HG02798 (cell line): ENCODE results near the gene PCDHB14.
"Not testable (repeated sequence)": the region's sequence is repeated elsewhere in the genome, so short reads cannot be mapped to it uniquely, and the experiment has no call there.

Experiments
- ATAC-seq: cut with Tn5 transposase; IDR thresholded peaks from one replicate; pipeline ENCODE4 v1.9.1; 2021; ENCODE audit warnings: mild to moderate bottlenecking; ENCODE audit not compliant: unreplicated experiment, poor library complexity

Gene PCDHB14

GRCh38 chr5:141223112-141223783, at the start of gene PCDHB14:
PCDHB14 (plus strand) TSS chr5:141223343; CDS start chr5:141223506, 163 bp downstream.
- no peak for ATAC-seq

DNA sequence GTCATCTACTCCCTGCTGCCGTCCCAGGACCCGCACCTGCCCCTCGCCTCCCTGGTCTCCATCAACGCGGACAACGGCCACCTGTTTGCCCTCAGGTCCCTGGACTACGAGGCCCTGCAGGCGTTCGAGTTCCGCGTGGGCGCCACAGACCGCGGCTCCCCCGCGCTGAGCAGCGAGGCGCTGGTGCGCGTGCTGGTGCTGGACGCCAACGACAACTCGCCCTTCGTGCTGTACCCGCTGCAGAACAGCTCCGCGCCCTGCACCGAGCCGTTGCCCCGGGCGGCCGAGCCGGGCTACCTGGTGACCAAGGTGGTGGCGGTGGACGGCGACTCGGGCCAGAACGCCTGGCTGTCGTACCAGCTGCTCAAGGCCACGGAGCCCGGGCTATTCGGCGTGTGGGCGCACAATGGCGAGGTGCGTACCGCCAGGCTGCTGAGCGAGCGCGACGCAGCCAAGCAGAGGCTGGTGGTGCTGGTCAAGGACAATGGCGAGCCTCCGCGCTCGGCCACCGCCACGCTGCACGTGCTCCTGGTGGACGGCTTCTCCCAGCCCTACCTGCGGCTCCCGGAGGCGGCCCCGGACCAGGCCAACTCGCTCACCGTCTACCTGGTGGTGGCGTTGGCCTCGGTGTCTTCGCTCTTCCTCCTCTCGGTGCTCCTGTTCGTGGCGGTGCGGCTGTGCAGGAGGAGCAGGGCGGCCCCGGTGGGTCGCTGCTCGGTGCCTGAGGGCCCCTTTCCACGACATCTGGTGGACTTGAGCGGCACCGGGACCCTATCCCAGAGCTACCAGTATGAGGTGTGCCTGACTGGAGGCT, 48.6 kb upstream of the PCDHB14 start:
- not testable (repeated sequence) for ATAC-seq

DNA sequence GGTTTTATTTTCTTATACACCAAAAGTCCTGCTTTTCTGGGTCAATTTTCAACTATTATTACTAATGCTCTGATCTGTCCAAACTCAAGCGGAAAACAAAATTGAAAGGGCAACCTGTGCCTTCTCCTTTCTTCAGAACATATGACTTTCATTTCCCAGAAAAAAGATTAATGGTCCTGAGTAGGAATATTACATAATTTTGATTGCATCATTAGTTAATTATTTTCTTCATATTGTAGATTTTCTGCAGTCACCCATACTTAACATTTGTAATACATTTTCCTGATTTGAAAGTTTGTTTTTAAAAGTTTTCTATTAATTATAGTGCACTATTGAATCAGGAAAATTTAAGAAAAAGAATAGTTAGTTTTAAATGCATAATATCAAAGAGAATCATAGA, 47.2 kb upstream of the PCDHB14 start:
- no peak for ATAC-seq

DNA sequence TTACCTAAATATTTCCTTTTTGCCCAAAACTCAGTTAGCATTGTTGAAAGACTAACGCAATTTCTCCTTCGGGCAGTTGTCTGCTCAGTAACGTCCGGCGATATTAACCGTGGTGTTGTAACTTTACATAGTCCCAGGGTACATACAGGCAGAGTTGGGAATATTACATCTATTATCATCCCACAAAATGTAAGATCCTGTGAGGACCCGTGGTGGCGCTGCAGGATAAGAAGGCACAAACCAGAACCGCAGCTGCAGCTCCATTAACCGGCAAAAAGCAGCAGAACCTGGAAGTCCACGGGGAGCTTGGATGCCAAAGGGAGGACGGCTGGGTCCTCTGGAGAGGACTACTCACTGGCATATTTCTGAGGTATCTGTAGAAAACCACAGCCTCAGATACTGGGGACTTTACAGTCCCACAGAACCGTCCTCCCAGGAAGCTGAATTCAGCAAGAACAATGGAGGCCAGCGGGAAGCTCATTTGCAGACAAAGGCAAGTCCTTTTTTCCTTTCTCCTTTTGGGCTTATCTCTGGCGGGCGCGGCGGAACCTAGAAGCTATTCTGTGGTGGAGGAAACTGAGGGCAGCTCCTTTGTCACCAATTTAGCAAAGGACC, 45.5 kb upstream of the PCDHB14 start, which contains the start of gene PCDHB8:
Gene PCDHB8, plus strand, starts transcription at position 214 of the 615 bp plus-strand sequence. Its CDS starts 245 bp downstream, at position 459.
- ATAC-seq: not testable (repeated sequence)

DNA sequence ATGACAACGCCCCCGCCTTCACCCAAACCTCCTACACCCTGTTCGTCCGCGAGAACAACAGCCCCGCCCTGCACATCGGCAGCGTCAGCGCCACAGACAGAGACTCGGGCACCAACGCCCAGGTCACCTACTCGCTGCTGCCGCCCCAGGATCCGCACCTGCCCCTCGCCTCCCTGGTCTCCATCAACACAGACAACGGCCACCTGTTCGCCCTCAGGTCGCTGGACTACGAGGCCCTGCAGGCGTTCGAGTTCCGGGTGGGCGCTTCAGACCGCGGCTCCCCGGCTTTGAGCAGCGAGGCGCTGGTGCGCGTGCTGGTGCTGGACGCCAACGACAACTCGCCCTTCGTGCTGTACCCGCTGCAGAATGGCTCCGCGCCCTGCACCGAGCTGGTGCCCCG, 43.8 kb upstream of the PCDHB14 start:
- not testable (repeated sequence) for ATAC-seq

- not testable (repeated sequence) for ATAC-seq
Measured at GRCh38 chr5:141179876-141180275, 43.3 kb upstream of the PCDHB14 start.

- ATAC-seq: no peak
Measured at GRCh38 chr5:141180313-141180712, 42.8 kb upstream of the PCDHB14 start.

- no peak for ATAC-seq
Measured at GRCh38 chr5:141182248-141182647, 40.9 kb upstream of the PCDHB14 start, which contains the start of gene PCDHB16. PCDHB16 (plus strand) TSS chr5:141182387; CDS start chr5:141182560, 173 bp downstream.

DNA sequence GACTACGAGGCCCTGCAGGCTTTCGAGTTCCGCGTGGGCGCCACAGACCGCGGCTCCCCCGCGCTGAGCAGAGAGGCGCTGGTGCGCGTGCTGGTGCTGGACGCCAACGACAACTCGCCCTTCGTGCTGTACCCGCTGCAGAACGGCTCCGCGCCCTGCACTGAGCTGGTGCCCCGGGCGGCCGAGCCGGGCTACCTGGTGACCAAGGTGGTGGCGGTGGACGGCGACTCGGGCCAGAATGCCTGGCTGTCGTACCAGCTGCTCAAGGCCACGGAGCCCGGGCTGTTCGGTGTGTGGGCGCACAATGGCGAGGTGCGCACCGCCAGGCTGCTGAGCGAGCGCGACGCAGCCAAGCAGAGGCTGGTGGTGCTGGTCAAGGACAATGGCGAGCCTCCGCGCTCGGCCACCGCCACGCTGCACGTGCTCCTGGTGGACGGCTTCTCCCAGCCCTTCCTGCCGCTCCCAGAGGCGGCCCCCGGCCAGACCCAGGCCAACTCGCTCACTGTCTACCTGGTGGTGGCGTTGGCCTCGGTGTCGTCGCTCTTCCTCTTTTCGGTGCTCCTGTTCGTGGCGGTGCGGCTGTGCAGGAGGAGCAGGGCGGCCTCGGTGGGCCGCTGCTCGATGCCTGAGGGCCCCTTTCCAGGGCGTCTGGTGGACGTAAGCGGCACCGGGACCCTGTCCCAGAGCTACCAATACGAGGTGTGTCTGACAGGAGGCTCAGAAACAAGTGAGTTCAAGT, 38.9 kb upstream of the PCDHB14 start:
- ATAC-seq: not testable (repeated sequence)

DNA sequence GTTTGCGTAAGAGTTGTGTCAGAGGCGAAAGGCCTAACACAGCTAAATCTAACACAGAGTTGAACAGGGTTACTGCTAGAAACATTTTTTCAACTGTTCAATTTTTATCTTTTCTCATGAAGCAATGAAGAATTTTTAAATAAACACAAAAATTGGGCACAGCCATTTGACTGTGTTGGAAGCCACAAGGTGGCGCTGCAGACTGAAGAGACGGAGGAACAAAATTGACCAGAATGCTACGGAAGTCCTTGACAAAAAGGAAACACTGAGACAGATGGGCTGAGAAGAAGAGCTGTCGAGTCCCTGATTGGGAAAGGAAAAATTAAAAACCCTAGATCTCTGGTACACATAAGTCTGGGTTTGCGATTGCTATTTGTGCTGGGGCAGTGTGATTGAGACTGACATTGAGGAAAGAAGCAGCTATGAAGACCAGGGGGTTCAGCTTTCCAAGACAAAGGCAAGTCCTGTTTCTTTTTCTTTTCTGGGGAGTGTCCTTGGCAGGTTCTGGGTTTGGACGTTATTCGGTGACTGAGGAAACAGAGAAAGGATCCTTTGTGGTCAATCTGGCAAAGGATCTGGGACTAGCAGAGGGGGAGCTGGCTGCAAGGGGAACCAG, 36.1 kb upstream of the PCDHB14 start, which contains the start of gene PCDHB9:
Gene PCDHB9, plus strand, starts transcription at position 265 of the 616 bp plus-strand sequence. Its CDS starts 158 bp downstream, at position 423.
- ATAC-seq: no peak

DNA sequence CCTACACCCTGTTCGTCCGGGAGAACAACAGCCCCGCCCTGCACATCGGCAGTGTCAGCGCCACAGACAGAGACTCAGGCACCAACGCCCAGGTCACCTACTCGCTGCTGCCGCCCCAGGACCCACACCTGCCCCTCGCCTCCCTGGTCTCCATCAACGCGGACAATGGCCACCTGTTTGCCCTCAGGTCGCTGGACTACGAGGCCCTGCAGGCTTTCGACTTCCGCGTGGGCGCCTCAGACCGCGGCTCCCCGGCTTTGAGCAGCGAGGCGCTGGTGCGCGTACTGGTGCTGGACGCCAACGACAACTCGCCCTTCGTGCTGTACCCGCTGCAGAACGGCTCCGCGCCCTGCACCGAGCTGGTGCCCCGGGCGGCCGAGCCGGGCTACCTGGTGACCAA, 34.5 kb upstream of the PCDHB14 start:
- ATAC-seq: not testable (repeated sequence)

DNA sequence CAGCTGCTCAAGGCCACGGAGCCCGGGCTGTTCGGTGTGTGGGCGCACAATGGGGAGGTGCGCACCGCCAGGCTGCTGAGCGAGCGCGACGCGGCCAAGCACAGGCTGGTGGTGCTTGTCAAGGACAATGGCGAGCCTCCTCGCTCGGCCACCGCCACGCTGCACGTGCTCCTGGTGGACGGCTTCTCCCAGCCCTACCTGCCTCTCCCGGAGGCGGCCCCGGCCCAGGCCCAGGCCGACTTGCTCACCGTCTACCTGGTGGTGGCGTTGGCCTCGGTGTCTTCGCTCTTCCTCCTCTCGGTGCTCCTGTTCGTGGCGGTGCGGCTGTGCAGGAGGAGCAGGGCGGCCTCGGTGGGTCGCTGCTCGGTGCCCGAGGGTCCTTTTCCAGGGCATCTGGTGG, 34.0 kb upstream of the PCDHB14 start:
- not testable (repeated sequence) for ATAC-seq

DNA sequence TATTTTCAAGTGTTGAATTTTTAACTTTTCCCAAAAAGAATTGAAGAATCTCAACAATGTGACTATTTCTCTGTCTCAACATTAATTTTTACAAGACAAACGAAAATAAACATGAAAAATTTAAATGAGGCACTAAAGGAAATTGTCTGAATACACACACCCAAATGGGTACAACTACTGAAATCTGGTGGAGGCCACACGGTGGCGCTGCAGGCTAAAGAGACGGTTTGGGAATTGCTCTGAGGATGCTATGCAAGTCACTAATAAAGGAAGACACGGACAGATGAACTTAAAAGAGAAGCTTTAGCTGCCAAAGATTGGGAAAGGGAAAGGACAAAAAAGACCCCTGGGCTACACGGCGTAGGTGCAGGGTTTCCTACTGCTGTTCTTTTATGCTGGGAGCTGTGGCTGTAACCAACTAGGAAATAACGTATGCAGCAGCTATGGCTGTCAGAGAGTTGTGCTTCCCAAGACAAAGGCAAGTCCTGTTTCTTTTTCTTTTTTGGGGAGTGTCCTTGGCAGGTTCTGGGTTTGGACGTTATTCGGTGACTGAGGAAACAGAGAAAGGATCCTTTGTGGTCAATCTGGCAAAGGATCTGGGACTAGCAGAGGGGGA, 30.9 kb upstream of the PCDHB14 start, which contains the start of gene PCDHB10:
Gene PCDHB10, plus strand, starts transcription at position 244 of the 616 bp plus-strand sequence. Its CDS starts 200 bp downstream, at position 444.
- ATAC-seq: no peak

DNA sequence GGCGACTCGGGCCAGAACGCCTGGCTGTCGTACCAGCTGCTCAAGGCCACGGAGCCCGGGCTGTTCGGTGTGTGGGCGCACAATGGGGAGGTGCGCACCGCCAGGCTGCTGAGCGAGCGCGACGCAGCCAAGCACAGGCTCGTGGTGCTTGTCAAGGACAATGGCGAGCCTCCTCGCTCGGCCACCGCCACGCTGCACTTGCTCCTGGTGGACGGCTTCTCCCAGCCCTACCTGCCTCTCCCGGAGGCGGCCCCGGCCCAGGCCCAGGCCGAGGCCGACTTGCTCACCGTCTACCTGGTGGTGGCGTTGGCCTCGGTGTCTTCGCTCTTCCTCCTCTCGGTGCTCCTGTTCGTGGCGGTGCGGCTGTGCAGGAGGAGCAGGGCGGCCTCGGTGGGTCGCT, 28.8 kb upstream of the PCDHB14 start:
- ATAC-seq: not testable (repeated sequence)

DNA sequence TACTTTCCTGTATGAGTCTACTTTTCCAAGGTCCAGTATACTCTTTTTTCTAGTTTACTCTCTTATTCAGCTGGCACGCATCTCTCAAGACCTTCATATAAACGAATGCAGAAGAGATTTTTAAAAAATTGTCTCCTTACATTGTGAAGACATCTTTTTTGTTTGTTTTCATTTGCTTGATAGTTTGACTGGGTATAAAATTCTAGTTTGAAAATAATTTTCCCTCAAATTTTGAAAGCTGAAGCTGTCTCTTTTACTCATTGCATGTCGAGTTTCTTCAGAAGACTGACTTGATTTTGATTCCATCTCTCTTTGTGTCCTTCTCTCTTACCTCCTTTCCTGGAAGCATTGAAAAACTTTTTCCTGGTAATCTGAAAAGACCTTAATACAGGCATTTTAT, 26.8 kb upstream of the PCDHB14 start:
- ATAC-seq: no peak

- ATAC-seq: no peak
Measured at GRCh38 chr5:141199359-141200235, 23.5 kb upstream of the PCDHB14 start, which contains the start of gene PCDHB11. PCDHB11 (plus strand) TSS chr5:141199627; CDS start chr5:141199775, 148 bp downstream.

DNA sequence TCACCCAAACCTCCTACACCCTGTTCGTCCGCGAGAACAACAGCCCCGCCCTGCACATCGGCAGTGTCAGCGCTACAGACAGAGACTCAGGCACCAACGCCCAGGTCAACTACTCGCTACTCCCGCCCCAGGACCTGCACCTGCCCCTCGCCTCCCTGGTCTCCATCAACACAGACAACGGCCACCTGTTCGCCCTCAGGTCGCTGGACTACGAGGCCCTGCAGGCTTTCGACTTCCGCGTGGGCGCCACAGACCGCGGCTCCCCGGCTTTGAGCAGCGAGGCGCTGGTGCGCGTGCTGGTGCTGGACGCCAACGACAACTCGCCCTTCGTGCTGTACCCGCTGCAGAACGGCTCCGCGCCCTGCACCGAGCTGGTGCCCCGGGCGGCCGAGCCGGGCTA, 22.0 kb upstream of the PCDHB14 start:
- ATAC-seq: not testable (repeated sequence)

DNA sequence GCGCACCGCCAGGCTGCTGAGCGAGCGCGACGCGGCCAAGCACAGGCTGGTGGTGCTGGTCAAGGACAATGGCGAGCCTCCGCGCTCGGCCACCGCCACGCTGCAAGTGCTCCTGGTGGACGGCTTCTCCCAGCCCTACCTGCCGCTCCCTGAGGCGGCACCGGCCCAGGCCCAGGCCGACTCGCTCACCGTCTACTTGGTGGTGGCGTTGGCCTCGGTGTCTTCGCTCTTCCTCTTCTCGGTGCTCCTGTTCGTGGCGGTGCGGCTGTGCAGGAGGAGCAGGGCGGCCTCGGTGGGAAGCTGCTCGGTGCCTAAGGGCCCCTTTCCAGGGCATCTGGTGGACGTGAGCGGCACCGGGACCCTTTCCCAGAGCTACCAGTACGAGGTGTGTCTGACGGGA, 21.5 kb upstream of the PCDHB14 start:
- not testable (repeated sequence) for ATAC-seq
